OCI-LY1 (cell line): Measurements from ENCODE around the gene DHX8.

ENCODE experiments used
- H2AFZ ChIP-seq: fragments of 200-600 bp; sonication (generic), shearing (Covaris generic); 2 replicates; pipeline ENCODE4 v1.6.0; 2014; ENCODE audit warnings: antibody characterized with exemption, mild to moderate bottlenecking, low read length
- H3F3A ChIP-seq: fragments of 200-600 bp; sonication (generic), shearing (Covaris generic); 2 replicates; pipeline ENCODE4 v1.6.0; 2014; ENCODE audit warnings: mild to moderate bottlenecking, antibody characterized with exemption, low read length, moderate library complexity; ENCODE audit not compliant: insufficient read depth
- H3K27ac ChIP-seq: fragments of 200-600 bp; sonication (generic); 2 replicates; pipeline ENCODE4 v1.5.1; 2014; ENCODE audit warnings: low read length, mixed run types, mild to moderate bottlenecking, low read depth; ENCODE audit not compliant: poor library complexity, severe bottlenecking
- H3K27me3 ChIP-seq: fragments of 200-600 bp; sonication (generic); 2 replicates; pipeline ENCODE4 v1.6.0; 2014; ENCODE audit warnings: antibody characterized with exemption, mild to moderate bottlenecking, low read length, moderate library complexity; ENCODE audit not compliant: insufficient read depth
- H3K36me3 ChIP-seq: fragments of 200-600 bp; sonication (generic); 2 replicates; pipeline ENCODE4 v1.6.1; 2014; ENCODE audit warnings: mild to moderate bottlenecking, antibody characterized with exemption, low read length, moderate library complexity, mixed read lengths; ENCODE audit not compliant: insufficient read depth
- H3K4me1 ChIP-seq: fragments of 200-600 bp; sonication (generic); 2 replicates; pipeline ENCODE4 v1.5.1; 2014; ENCODE audit warnings: mild to moderate bottlenecking, low read length, moderate library complexity; ENCODE audit not compliant: insufficient read depth, severe bottlenecking
- H3K4me2 ChIP-seq: fragments of 200-600 bp; sonication (generic), shearing (Covaris generic); 2 replicates; pipeline ENCODE4 v1.6.1; 2014; ENCODE audit warnings: low read length
- H3K4me3 ChIP-seq: fragments of 200-600 bp; sonication (generic); 2 replicates; pipeline ENCODE4 v1.5.1; 2014; ENCODE audit warnings: low read length, low read depth, mild to moderate bottlenecking, mixed read lengths; ENCODE audit not compliant: poor library complexity, severe bottlenecking
- H3K79me2 ChIP-seq: fragments of 200-600 bp; shearing (Covaris generic); 2 replicates; pipeline ENCODE4 v1.6.1; 2016; ENCODE audit warnings: mixed run types, low read length, mixed read lengths; ENCODE audit not compliant: insufficient read depth
- H3K9ac ChIP-seq: fragments of 200-600 bp; sonication (generic), shearing (Covaris generic); 2 replicates; pipeline ENCODE4 v1.6.1; 2014; ENCODE audit warnings: mild to moderate bottlenecking, low read length, mixed read lengths
- H3K9me2 ChIP-seq: fragments of 200-600 bp; sonication (generic), shearing (Covaris generic); 2 replicates; pipeline ENCODE4 v1.6.1; 2014; ENCODE audit warnings: low read depth, mild to moderate bottlenecking, low read length, mixed read lengths
- H3K9me3 ChIP-seq: fragments of 200-600 bp; shearing (Covaris generic); 2 replicates; pipeline ENCODE4 v1.6.1; 2014; ENCODE audit warnings: low read length, mixed read lengths
- H4K20me1 ChIP-seq: fragments of 200-600 bp; sonication (generic), shearing (Covaris generic); 2 replicates; pipeline ENCODE4 v1.6.0; 2016; ENCODE audit warnings: mild to moderate bottlenecking, low read length; ENCODE audit not compliant: insufficient read depth
- EZH2 ChIP-seq: fragments of 200-600 bp; sonication (generic), shearing (Covaris generic); IDR thresholded peaks from 2 replicates; pipeline ENCODE4 v1.8.0; 2017; ENCODE audit warnings: borderline replicate concordance, mixed run types, mild to moderate bottlenecking, antibody characterized with exemption, low read length, moderate library complexity, mixed read lengths
- TF ChIP-seq, protein P1 (sequence below): fragments of 200-600 bp; sonication (generic), shearing (Covaris generic); IDR thresholded peaks from 2 replicates; pipeline ENCODE4 v1.5.1; 2017; ENCODE audit warnings: mild to moderate bottlenecking, antibody characterized with exemption, low read length, moderate library complexity, mixed read lengths

Gene DHX8

DNA sequence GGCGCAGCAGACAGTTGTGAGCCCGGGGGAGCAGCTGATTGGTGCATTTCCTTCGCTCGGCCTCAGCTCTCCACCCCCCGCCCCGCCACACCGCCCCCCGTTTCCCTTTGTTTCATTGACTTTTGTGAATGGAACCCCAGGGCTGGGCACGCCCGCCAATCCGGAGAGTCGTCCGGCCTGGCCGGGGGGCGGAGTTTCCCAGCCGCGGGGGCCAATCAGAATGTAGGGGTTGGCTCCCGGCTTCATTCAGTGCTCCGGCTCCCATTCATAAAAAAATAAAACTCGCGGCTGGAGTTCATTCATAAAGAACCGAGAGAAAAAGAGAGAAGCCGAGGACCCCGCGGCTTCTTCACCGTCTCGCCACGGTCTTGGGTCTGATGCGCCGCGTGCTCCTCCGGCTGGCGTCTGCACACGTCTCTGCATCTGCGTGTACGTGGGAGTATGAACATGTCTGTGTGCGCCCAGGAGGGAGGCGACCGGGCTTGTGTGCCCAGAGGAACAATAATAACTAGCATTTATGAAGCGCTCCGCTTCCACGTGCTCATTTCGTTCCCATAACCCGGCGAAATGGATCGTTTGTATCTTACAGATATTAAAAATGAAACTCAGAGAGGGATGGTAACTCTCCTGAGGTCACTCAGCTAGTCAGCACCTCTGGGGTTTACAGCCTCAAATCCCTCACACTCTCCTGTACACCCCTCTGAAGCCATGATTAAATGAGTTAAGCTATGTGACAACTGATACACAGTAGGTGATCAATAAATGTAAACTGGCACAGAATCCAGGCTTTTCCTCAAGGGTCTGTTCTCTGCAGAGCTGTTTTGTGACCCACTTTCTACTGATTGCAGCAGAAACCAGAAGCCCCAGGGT is 62.8 kb downstream of the DHX8 start, which contains the start of gene ETV4:
TSS of gene ETV4 (minus strand) at position 22 of the 870 bp plus-strand sequence. CDS start 723 bp downstream, outside the sequence.
- Histone ChIP-seq H3K27ac (no peak within 1 kb of the TSS), H3F3A (no peaks in the 10 kb centered on the region), H3K9ac (no peak within 1 kb of the TSS), H3K4me2 (peak within 1 kb of the TSS; percentile 84), H2AFZ (no peak within 1 kb of the TSS), H3K4me3 (peak within 1 kb of the TSS; percentile 55), H3K27me3 (peaks cover 16% of the 10 kb centered on the region), H4K20me1 (no peaks in the 10 kb centered on the region), H3K79me2 (no peaks in the 10 kb centered on the region), H3K9me2 (no peaks in the 10 kb centered on the region), H3K4me1 (peaks cover 13% of the 10 kb centered on the region), H3K36me3 (no peaks in the 10 kb centered on the region), H3K9me3 (no peaks in the 10 kb centered on the region)
- TF ChIP-seq EZH2 = no peak
- TF ChIP-seq, protein P1, sequence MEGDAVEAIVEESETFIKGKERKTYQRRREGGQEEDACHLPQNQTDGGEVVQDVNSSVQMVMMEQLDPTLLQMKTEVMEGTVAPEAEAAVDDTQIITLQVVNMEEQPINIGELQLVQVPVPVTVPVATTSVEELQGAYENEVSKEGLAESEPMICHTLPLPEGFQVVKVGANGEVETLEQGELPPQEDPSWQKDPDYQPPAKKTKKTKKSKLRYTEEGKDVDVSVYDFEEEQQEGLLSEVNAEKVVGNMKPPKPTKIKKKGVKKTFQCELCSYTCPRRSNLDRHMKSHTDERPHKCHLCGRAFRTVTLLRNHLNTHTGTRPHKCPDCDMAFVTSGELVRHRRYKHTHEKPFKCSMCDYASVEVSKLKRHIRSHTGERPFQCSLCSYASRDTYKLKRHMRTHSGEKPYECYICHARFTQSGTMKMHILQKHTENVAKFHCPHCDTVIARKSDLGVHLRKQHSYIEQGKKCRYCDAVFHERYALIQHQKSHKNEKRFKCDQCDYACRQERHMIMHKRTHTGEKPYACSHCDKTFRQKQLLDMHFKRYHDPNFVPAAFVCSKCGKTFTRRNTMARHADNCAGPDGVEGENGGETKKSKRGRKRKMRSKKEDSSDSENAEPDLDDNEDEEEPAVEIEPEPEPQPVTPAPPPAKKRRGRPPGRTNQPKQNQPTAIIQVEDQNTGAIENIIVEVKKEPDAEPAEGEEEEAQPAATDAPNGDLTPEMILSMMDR = no peak

DNA sequence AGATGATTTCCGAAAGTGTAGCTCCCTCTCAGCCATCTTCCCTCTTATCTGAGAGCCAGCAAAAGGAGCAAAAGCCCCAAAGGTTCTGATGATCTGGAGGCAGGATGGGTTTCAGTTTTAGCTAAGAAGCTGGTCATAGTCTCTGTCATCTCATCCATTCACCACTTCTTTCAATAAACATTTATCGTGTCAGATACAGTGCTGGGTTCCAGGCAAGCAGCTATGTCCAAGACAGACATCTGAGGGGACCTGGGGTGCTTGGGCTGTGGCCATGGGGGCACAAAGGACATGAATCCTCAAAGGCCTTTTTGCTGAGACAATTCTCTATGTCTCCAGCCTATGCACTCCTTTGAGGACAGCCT is 63.4 kb downstream of the DHX8 start:
- Histone ChIP-seq H3K4me1 (peaks cover 13% of the 10 kb centered on the region), H3K36me3 (no peaks in the 10 kb centered on the region), H3K4me3 (no peak overlapping the region), H3K27ac (no peak overlapping the region), H3F3A (no peaks in the 10 kb centered on the region), H4K20me1 (no peaks in the 10 kb centered on the region), H3K9ac (no peak overlapping the region), H3K79me2 (no peaks in the 10 kb centered on the region), H3K9me2 (no peaks in the 10 kb centered on the region), H3K9me3 (no peaks in the 10 kb centered on the region), H3K27me3 (peaks cover 16% of the 10 kb centered on the region), H2AFZ (no peak overlapping the region), H3K4me2 (peak overlapping the region; percentile 84; the same call in 1 of the 2 replicates)
- no peak for TF ChIP-seq EZH2

DNA sequence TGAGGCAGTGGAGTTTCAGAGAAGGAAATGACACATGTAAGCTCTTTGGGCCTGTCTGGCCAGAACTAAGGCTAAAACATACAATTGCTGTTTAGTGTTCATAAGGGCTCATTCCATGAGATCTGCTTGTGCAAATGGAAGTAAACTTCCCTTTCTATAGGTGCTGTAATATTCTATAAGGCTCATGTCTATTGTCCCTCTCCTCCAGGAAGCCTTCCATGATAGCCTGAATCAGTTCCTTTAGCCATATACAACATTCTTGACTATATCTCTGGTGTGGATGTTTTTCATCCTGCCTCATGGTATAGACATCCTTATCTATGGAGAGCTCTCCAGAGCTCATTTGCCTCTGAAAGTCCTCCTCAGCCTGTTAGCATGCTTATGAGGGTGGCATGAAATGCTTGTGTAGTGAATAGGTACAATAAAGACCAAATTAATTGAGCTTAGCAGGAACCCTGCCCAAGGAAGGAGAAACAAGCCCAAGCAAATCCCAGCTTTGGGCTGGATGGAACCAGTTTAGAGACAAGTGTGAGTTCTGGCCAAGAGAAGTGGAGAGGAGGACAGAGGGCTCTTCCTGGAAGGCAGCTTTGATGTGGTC is 64.0 kb downstream of the DHX8 start:
- H3K4me3 ChIP-seq = no peak overlapping the region
- H3K27me3 ChIP-seq = peaks cover 16% of the 10 kb centered on the region
- H3K36me3 ChIP-seq = no peaks in the 10 kb centered on the region
- no peaks in the 10 kb centered on the region for H3K79me2 ChIP-seq
- H3K9me3 ChIP-seq = no peaks in the 10 kb centered on the region
- TF ChIP-seq, protein P1 = no peak
- no peak for TF ChIP-seq EZH2
- H2AFZ ChIP-seq = no peak overlapping the region
- no peaks in the 10 kb centered on the region for H4K20me1 ChIP-seq
- no peaks in the 10 kb centered on the region for H3F3A ChIP-seq
- peaks cover 13% of the 10 kb centered on the region for H3K4me1 ChIP-seq
- no peak overlapping the region for H3K27ac ChIP-seq
- H3K9ac ChIP-seq = no peak overlapping the region
- no peaks in the 10 kb centered on the region for H3K9me2 ChIP-seq
- H3K4me2 ChIP-seq = no peak overlapping the region
